ENCODE results near the gene SH2D4B. TPM values are rescaled to one million over a fixed set of nuclear protein-coding genes. Genes with fewer than 3 reads are reported as not detected.
"Not testable (repeated sequence)": the region's sequence is repeated elsewhere in the genome, so short reads cannot be mapped to it uniquely, and the experiment has no call there.

SH2D4B gene
- polyA plus RNA-seq, 3 donors from 2014 or later = not detected

GRCh38 chr10:80535671-80536360, 1.9 kb upstream of the SH2D4B start:
- Mint-ChIP-seq H3K4me1 (peaks cover 18 to 20% of the 10 kb centered on the region in 2 donors), H3K27ac (peak overlapping the region; percentile 76 to 95 (median 92)), H3K36me3 (peaks cover 0 to 3% (median 0%) of the 10 kb centered on the region in 3 donors), H3K4me3 (peak overlapping the region; percentile 83 to 89 (median 88)), H3K27me3 (ENCODE audit: low read depth in 3 of 3) (peaks cover 2 to 4% (median 3%) of the 10 kb centered on the region in 3 donors), H3K9me3 (no peaks in the 10 kb centered on the region)
- DNase-seq = peak; percentile 74 to 78 (median 74)

- DNase-seq = no peak
- Mint-ChIP-seq H3K4me3 (peak overlapping the region; percentile 83 to 89 (median 88)), H3K9me3 (no peaks in the 10 kb centered on the region), H3K36me3 (peaks cover 0 to 3% (median 0%) of the 10 kb centered on the region in 3 donors), H3K27me3 (ENCODE audit: low read depth in 3 of 3) (peaks cover 2 to 4% (median 3%) of the 10 kb centered on the region in 3 donors), H3K4me1 (peaks cover 14 to 15% of the 10 kb centered on the region in 2 donors), H3K27ac (peak overlapping the region; percentile 76 to 95 (median 92))
Observed at GRCh38 chr10:80536361-80536835, 1.3 kb upstream of the SH2D4B start.

- H3K36me3 Mint-ChIP-seq = peaks cover 0 to 3% (median 0%) of the 10 kb centered on the region in 3 donors
- no peak for DNase-seq
- H3K4me3 Mint-ChIP-seq = peak overlapping the region; percentile 66 to 76 (median 71)
- peak overlapping the region; percentile 51 to 95 (median 78) for H3K27ac Mint-ChIP-seq
- peaks cover 6 to 11% of the 10 kb centered on the region in 2 donors for H3K4me1 Mint-ChIP-seq
- H3K9me3 Mint-ChIP-seq = no peaks in the 10 kb centered on the region
- peaks cover 3 to 4% (median 3%) of the 10 kb centered on the region in 3 donors for H3K27me3 Mint-ChIP-seq (ENCODE audit: low read depth in 3 of 3)
Observed at GRCh38 chr10:80537086-80537735, 491 bp upstream of the SH2D4B start.

- peaks cover 6 to 11% of the 10 kb centered on the region in 2 donors for H3K4me1 Mint-ChIP-seq
- H3K36me3 Mint-ChIP-seq = peaks cover 0 to 3% (median 0%) of the 10 kb centered on the region in 3 donors
- no peaks in the 10 kb centered on the region for H3K9me3 Mint-ChIP-seq
- no peak overlapping the region for H3K4me3 Mint-ChIP-seq
- DNase-seq = no peak
- no peak overlapping the region for H3K27ac Mint-ChIP-seq
- peaks cover 1 to 4% (median 3%) of the 10 kb centered on the region in 3 donors for H3K27me3 Mint-ChIP-seq (ENCODE audit: low read depth in 3 of 3)
Observed at GRCh38 chr10:80538481-80539185, 931 bp downstream of the SH2D4B start.

- H3K27ac Mint-ChIP-seq = peak overlapping the region in 1 of 6 donors; percentile 12
- peaks cover 0 to 3% (median 0%) of the 10 kb centered on the region in 3 donors for H3K36me3 Mint-ChIP-seq
- DNase-seq = no peak
- H3K4me3 Mint-ChIP-seq = no peak overlapping the region
- peaks cover 6 to 11% of the 10 kb centered on the region in 2 donors for H3K4me1 Mint-ChIP-seq
- H3K27me3 Mint-ChIP-seq (ENCODE audit: low read depth in 3 of 3) = peaks cover 1 to 4% (median 3%) of the 10 kb centered on the region in 3 donors
- no peaks in the 10 kb centered on the region for H3K9me3 Mint-ChIP-seq
Observed at GRCh38 chr10:80539421-80540031, 1.8 kb downstream of the SH2D4B start.

GRCh38 chr10:80540136-80540535, 2.4 kb downstream of the SH2D4B start:
- Mint-ChIP-seq H3K36me3 (peaks cover 0 to 3% (median 0%) of the 10 kb centered on the region in 3 donors), H3K9me3 (no peaks in the 10 kb centered on the region), H3K27ac (no peak overlapping the region), H3K4me3 (no peak overlapping the region), H3K27me3 (ENCODE audit: low read depth in 3 of 3) (peaks cover 1 to 4% (median 3%) of the 10 kb centered on the region in 3 donors), H3K4me1 (peaks cover 6 to 11% of the 10 kb centered on the region in 2 donors)
- DNase-seq = no peak

GRCh38 chr10:80540618-80540980, 2.9 kb downstream of the SH2D4B start:
- no peak for DNase-seq
- H3K27ac Mint-ChIP-seq = peak overlapping the region in 2 of 6 donors; percentile 12 to 16
- peaks cover 2 to 8% of the 10 kb centered on the region in 2 donors for H3K4me1 Mint-ChIP-seq
- peaks cover under 1 to 1% (median under 1%) of the 10 kb centered on the region in 3 donors for H3K27me3 Mint-ChIP-seq (ENCODE audit: low read depth in 3 of 3)
- no peaks in the 10 kb centered on the region for H3K9me3 Mint-ChIP-seq
- no peak overlapping the region for H3K4me3 Mint-ChIP-seq
- no peaks in the 10 kb centered on the region for H3K36me3 Mint-ChIP-seq

- no peak for DNase-seq
- Mint-ChIP-seq H3K9me3 (no peaks in the 10 kb centered on the region), H3K36me3 (no peaks in the 10 kb centered on the region), H3K4me3 (no peak overlapping the region), H3K4me1 (peaks cover 0 to 5% of the 10 kb centered on the region in 2 donors), H3K27me3 (ENCODE audit: low read depth in 3 of 3) (peaks cover 0 to 1% (median 0%) of the 10 kb centered on the region in 3 donors), H3K27ac (peak overlapping the region in 2 of 6 donors; percentile 12 to 16)
Observed at GRCh38 chr10:80540981-80541750, 3.5 kb downstream of the SH2D4B start.

GRCh38 chr10:80542053-80542452, 4.4 kb downstream of the SH2D4B start:
- Mint-ChIP-seq H3K9me3 (no peaks in the 10 kb centered on the region), H3K36me3 (no peaks in the 10 kb centered on the region), H3K27me3 (ENCODE audit: low read depth in 3 of 3) (peaks cover 0 to 1% (median 0%) of the 10 kb centered on the region in 3 donors), H3K4me3 (no peak overlapping the region), H3K27ac (peak overlapping the region in 1 of 6 donors; percentile 71), H3K4me1 (no peaks in the 10 kb centered on the region)
- no peak for DNase-seq

GRCh38 chr10:80542652-80543318, 5.1 kb downstream of the SH2D4B start:
- H3K4me1 Mint-ChIP-seq = no peaks in the 10 kb centered on the region
- no peak overlapping the region for H3K27ac Mint-ChIP-seq
- no peaks in the 10 kb centered on the region for H3K9me3 Mint-ChIP-seq
- DNase-seq = no peak
- H3K27me3 Mint-ChIP-seq (ENCODE audit: low read depth in 3 of 3) = peaks cover 0 to 1% (median 0%) of the 10 kb centered on the region in 3 donors
- no peaks in the 10 kb centered on the region for H3K36me3 Mint-ChIP-seq
- no peak overlapping the region for H3K4me3 Mint-ChIP-seq

- not testable (repeated sequence) for H3K9me3 Mint-ChIP-seq; DNase-seq; H3K27ac Mint-ChIP-seq; H3K27me3 Mint-ChIP-seq (ENCODE audit: low read depth in 3 of 3); H3K4me1 Mint-ChIP-seq; H3K4me3 Mint-ChIP-seq; H3K36me3 Mint-ChIP-seq
Observed at GRCh38 chr10:80543319-80543672, 5.6 kb downstream of the SH2D4B start.

GRCh38 chr10:80544316-80544953, 6.7 kb downstream of the SH2D4B start:
- no peaks in the 10 kb centered on the region for H3K9me3 Mint-ChIP-seq
- no peak overlapping the region for H3K27ac Mint-ChIP-seq
- no peaks in the 10 kb centered on the region for H3K36me3 Mint-ChIP-seq
- no peaks in the 10 kb centered on the region for H3K4me1 Mint-ChIP-seq
- H3K27me3 Mint-ChIP-seq (ENCODE audit: low read depth in 3 of 3) = peaks cover 0 to 4% (median 2%) of the 10 kb centered on the region in 3 donors
- no peak overlapping the region for H3K4me3 Mint-ChIP-seq
- no peak for DNase-seq

All from immature natural killer cell (primary cell).